T47D (cell line): Measurements from ENCODE around the gene F2R.
A peak's percentile ranks its signal among the peaks of the same experiment; 100 is the strongest.

ENCODE experiments used
- DNase-seq, 2 experiments: peaks; one replicate each; pipeline versions ENCODE4 v3.0.0 to v3.0.0-alpha.2; 2011 to 2012; ENCODE audit warnings: low read depth in 1 of 2, low spot score in 1 of 2
- JUND ChIP-seq: IDR thresholded peaks from 2 replicates; pipeline ENCODE4 v1.6.1; 2012; ENCODE audit warnings: low read depth
- in situ Hi-C: cut with HindIII; loops from 2 replicates; pipeline ENCODE4 v1.10.0; 2016; ENCODE audit warnings: low sequenced_read_pairs, low pct_unique_long_range_greater_than_20kb

The F2R gene

GRCh38 chr5:76693141-76693540 is 22.8 kb upstream of the F2R start:
- no peak for TF ChIP-seq JUND
- no peak for DNase-seq
- in situ Hi-C loops = no loop called here

GRCh38 chr5:76694317-76694716 is 21.6 kb upstream of the F2R start:
- DNase-seq = no peak
- in situ Hi-C loops = no loop called here
- TF ChIP-seq JUND = no peak

- in situ Hi-C loops = no loop called here
- no peak for TF ChIP-seq JUND
- DNase-seq = no peak
Measured at GRCh38 chr5:76695346-76695745, 20.6 kb upstream of the F2R start.

DNA sequence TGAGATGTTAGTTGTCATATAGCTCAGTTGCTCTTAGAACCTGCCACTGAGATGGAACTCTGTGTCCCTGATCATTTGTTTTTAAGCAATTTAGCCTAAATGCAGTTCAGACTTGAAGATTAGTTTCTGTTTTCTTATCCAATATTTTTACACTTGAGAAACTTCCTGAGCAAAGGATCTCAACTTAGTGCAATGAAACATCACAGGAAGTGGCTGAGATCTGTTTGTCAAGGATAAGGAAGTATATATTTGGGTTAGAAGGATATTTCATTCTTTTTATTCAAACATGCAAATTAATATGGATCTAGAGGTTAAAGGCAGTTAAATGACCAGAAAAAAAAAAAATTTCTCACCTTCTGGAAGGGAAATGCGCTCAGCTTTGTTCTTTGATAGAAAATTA is 19.7 kb upstream of the F2R start:
- TF ChIP-seq JUND = no peak
- DNase-seq = no peak
- in situ Hi-C loops = no loop called here

- no peak for TF ChIP-seq JUND
- in situ Hi-C loops = no loop called here
- DNase-seq = no peak
Measured at GRCh38 chr5:76697670-76698069, 18.3 kb upstream of the F2R start.

DNA sequence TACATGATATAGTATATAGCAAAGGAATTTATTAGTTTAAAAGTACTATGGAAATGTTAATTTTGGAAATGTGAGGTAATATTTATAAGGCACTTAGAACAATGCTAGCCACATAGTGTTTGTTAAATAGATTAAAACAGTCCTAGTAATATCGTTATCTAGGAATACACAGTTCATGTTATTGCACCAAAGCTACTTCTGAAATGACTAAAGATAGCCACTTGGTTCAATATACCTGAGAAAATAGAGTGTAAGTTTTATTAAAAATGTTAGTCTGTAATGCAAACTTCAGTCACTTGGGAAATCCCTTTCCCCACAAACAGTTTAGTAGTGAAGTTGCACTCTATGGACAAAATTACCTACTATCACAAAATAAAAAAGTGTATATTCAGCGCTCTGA is 15.4 kb upstream of the F2R start:
- no peak for DNase-seq
- in situ Hi-C loops = no loop called here
- TF ChIP-seq JUND = no peak

- no peak for DNase-seq
- in situ Hi-C loops = no loop called here
- TF ChIP-seq JUND = no peak
Measured at GRCh38 chr5:76701298-76701697, 14.6 kb upstream of the F2R start.

DNA sequence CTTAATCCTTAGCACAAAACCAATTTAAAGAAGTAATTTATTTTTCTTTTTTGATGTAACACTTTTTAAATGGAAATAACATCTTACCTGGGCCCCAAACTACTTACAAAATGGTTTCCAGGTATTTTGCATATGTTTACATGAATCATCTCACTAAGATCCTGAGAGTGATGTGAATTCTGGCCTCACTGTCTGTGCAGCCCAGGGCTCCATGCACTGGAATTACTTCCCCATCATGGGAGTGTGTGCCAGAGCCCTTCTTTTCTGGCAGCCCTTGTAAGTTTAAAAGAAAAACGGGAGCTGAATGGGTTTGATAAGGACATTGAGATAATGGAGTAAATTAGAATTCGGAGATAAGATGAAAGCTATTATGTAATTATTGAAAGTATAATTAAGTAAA is 12.2 kb upstream of the F2R start:
- no peak for DNase-seq
- in situ Hi-C loops = no loop called here
- TF ChIP-seq JUND = no peak

GRCh38 chr5:76704131-76704663 is 11.7 kb upstream of the F2R start:
- no peak for TF ChIP-seq JUND
- in situ Hi-C loops = no loop called here
- no peak for DNase-seq

DNA sequence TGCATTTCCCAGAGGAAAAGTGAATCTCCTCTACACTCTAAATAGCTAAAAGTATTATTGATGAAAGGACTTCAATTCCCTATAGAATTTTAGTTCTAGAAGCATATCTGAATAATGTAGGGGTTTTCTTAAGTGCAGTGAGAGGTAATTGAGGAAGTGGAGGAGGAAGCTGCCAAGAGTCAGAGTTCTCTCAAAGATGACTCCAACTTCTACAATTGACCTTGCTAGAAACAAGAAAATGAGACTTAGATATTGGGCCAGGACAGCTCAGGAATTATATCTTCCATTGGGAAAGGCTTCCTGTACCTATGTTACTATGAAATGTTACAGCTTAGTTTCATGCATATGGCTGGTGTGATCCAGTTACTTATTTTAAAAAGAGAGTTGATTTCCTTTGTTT is 10.4 kb upstream of the F2R start:
- no peak for DNase-seq
- in situ Hi-C loops = no loop called here
- no peak for TF ChIP-seq JUND

GRCh38 chr5:76709762-76710161 is 6.2 kb upstream of the F2R start:
- no peak for TF ChIP-seq JUND
- in situ Hi-C loops = no loop called here

DNA sequence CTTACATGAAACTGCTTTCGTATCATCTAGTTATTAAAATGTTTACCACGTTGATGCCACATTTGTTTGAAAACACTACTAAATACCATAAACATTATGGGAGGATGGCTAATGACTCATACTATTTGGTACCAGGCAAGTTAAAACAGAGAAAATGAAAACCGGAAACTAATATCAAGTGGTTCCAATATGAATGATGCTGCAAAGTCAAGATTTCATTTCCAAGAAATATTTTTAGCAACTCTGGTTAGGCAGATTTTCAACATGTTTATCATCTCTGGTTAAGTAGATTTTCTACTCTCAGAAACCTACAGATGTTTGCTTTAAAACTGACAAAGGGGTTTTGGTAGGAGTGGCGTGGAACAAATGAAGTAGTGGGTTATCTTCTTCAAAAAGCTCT is 4.9 kb upstream of the F2R start:
- DNase-seq = no peak
- in situ Hi-C loops = no loop called here
- no peak for TF ChIP-seq JUND

More at GRCh38 chr5:76709762-76710161, 6.2 kb upstream of the F2R start:
- DNase-seq = no peak

- in situ Hi-C loops = no loop called here
Measured at GRCh38 chr5:76714751-76715485, 1.0 kb upstream of the F2R start.

GRCh38 chr5:76715486-76715735 is 515 bp upstream of the F2R start:
- in situ Hi-C loops = no loop called here
- no peak for TF ChIP-seq JUND
- peak in 1 of 2 experiments; percentile 24 for DNase-seq

More at GRCh38 chr5:76714751-76715485, 1.0 kb upstream of the F2R start:
- no peak for DNase-seq
- no peak for TF ChIP-seq JUND
